ENCODE data around the gene REV3L.

GRCh38 chr6:111337829-111338236 is 145.2 kb downstream of the REV3L start:
- TF ChIP-seq CTCF (CRISPR knock-in tag; IDR thresholded peaks at IDR 0.05) (no peak), CEBPB (IDR thresholded peaks at IDR 0.05; ENCODE audit: borderline replicate concordance, low read depth, low read length) (no peak), EP300 (IDR thresholded peaks at IDR 0.05; ENCODE audit: low read depth in 2 of 2, low read length in 2 of 2) (no peak), EP300 (CRISPR knock-in tag; IDR thresholded peaks at IDR 0.05; ENCODE audit: borderline replicate concordance) (no peak)

All from HepG2 (cell line).